CD4-positive, CD25-positive, alpha-beta regulatory T cell (primary cell): ENCODE measurements around the gene HNRNPA3. TPM values are rescaled to one million over a fixed set of nuclear protein-coding genes. Genes with fewer than 3 reads are reported as not detected.
"Not testable (repeated sequence)": the region's sequence is repeated elsewhere in the genome, so short reads cannot be mapped to it uniquely, and the experiment has no call there.

Experiments used
- ATAC-seq, 2 donors: fragments of 150-1000 bp; cut with Tn5 transposase; one replicate each; pipeline ENCODE4 v1.10.0; 2021; ENCODE audit warnings: low read depth in 2 of 2, moderate number of reproducible peaks in 2 of 2, moderate library complexity in 1 of 2
- DNase-seq, 3 donors: peaks; one replicate each; pipeline versions ENCODE4 v3.0.0 to v3.0.0-alpha.2; 2012 to 2022; ENCODE audit warnings: mixed read lengths in 1 of 3
- H3K27ac ChIP-seq: one replicate; pipeline ENCODE4 v1.7.0; 2013; ENCODE audit warnings: mild to moderate bottlenecking, low read length; ENCODE audit not compliant: insufficient read depth, poor library complexity, severe bottlenecking
- H3K27me3 ChIP-seq: one replicate; pipeline ENCODE4 v1.7.0; 2013; ENCODE audit warnings: low read length; ENCODE audit not compliant: control insufficient read depth, insufficient read depth
- H3K36me3 ChIP-seq: one replicate; pipeline ENCODE4 v1.7.0; 2013; ENCODE audit warnings: mild to moderate bottlenecking, low read length, moderate library complexity; ENCODE audit not compliant: control insufficient read depth, insufficient read depth
- H3K4me1 ChIP-seq: 2 replicates; pipeline ENCODE4 v1.7.0; 2013; ENCODE audit warnings: mild to moderate bottlenecking, low read length; ENCODE audit not compliant: insufficient read depth, control insufficient read depth, poor library complexity, severe bottlenecking
- H3K4me3 ChIP-seq: one replicate; pipeline ENCODE4 v1.7.0; 2013; ENCODE audit warnings: low read depth, mild to moderate bottlenecking, low read length, moderate library complexity
- H3K9me3 ChIP-seq, 2 experiments: 1 replicate in 1 of 2; 2 replicates in 1 of 2; pipeline ENCODE4 v1.7.0; 2013; ENCODE audit warnings: low read length in 2 of 2, mild to moderate bottlenecking in 1 of 2, moderate library complexity in 1 of 2; ENCODE audit not compliant: control insufficient read depth in 2 of 2
- H3K27ac Mint-ChIP-seq, 3 donors: one replicate each; pipeline ENCODE4 v1.8.0; 2020 to 2022; ENCODE audit warnings: mild to moderate bottlenecking in 3 of 3, mixed read lengths in 3 of 3, moderate library complexity in 2 of 3
- H3K27me3 Mint-ChIP-seq: one replicate; pipeline ENCODE4 v1.8.0; 2022; ENCODE audit warnings: mild to moderate bottlenecking, mixed read lengths
- H3K36me3 Mint-ChIP-seq: one replicate; pipeline ENCODE4 v1.8.0; 2020; ENCODE audit warnings: mixed read lengths
- H3K4me1 Mint-ChIP-seq, 4 donors: one replicate each; pipeline ENCODE4 v1.8.0; 2020 to 2022; ENCODE audit warnings: mixed read lengths in 4 of 4, mild to moderate bottlenecking in 1 of 4
- H3K4me3 Mint-ChIP-seq, 4 donors: one replicate each; pipeline ENCODE4 v1.8.0; 2020 to 2022; ENCODE audit warnings: mild to moderate bottlenecking in 4 of 4, mixed read lengths in 4 of 4, moderate library complexity in 3 of 4
- H3K9me3 Mint-ChIP-seq, 7 donors: one replicate each; pipeline ENCODE4 v1.8.0; 2020 to 2022; ENCODE audit warnings: mixed read lengths in 7 of 7, mild to moderate bottlenecking in 3 of 7, moderate library complexity in 2 of 7
- polyA plus RNA-seq, 4 donors: library from polyadenylated mRNA; unstranded; fragments of 300-500 nt; fragmentation: Illumina TruSeq; gene quantifications; one replicate each; pipeline ENCODE4 v1.2.3, GENCODE V29; 2021
- total RNA-seq: library from RNA; stranded (reverse); gene quantifications from one replicate; pipeline ENCODE4 v1.2.3, GENCODE V29; 2022

The HNRNPA3 gene
- total and polyA plus RNA-seq, 5 donors from 2014 or later: 38.8 to 231 (median 58.1) TPM

- ATAC-seq (peak; percentile 68 to 72), DNase-seq (peak; percentile 91 to 94 (median 93))
- no peaks in the 10 kb centered on the region for H3K36me3 ChIP-seq
- peak within 1 kb of the TSS; percentile 99 for H3K4me3 ChIP-seq
- H3K27ac Mint-ChIP-seq: peak within 1 kb of the TSS; percentile 99 to 100 (median 99)
- H3K4me1 ChIP-seq: peaks cover 43% of the 10 kb centered on the region
- peak within 1 kb of the TSS; percentile 92 to 99 (median 96) for H3K4me3 Mint-ChIP-seq
- H3K9me3 ChIP-seq: no peaks in the 10 kb centered on the region
- H3K4me1 Mint-ChIP-seq: peaks cover 32 to 58% (median 44%) of the 10 kb centered on the region in 4 donors
- H3K9me3 Mint-ChIP-seq: no peaks in the 10 kb centered on the region
- peak within 1 kb of the TSS; percentile 99 for H3K27ac ChIP-seq
- H3K27me3 Mint-ChIP-seq: no peaks in the 10 kb centered on the region
- H3K36me3 Mint-ChIP-seq: peaks cover 6% of the 10 kb centered on the region
- no peaks in the 10 kb centered on the region for H3K27me3 ChIP-seq
Observed at GRCh38 chr2:177264693-177265587, 52.3 kb downstream of the HNRNPA3 start, which contains the start of gene NFE2L2. NFE2L2 (minus strand) TSS chr2:177264727; CDS start chr2:177264576, 151 bp downstream.

GRCh38 chr2:177265824-177266817 is 53.5 kb downstream of the HNRNPA3 start:
- Histone ChIP-seq H3K9me3 (no peaks in the 10 kb centered on the region), H3K4me1 (peaks cover 32% of the 10 kb centered on the region), H3K4me3 (peak overlapping the region; percentile 91), H3K36me3 (no peaks in the 10 kb centered on the region), H3K27me3 (no peaks in the 10 kb centered on the region), H3K27ac (peak overlapping the region; percentile 99)
- H3K27me3 Mint-ChIP-seq: no peaks in the 10 kb centered on the region
- no peaks in the 10 kb centered on the region for H3K36me3 Mint-ChIP-seq
- no peaks in the 10 kb centered on the region for H3K9me3 Mint-ChIP-seq
- DNase-seq (peak in 1 of 3 donors; percentile 86), ATAC-seq (peak; percentile 12 to 14)
- H3K4me1 Mint-ChIP-seq: peaks cover 25 to 46% (median 34%) of the 10 kb centered on the region in 4 donors
- peak overlapping the region; percentile 92 to 99 (median 96) for H3K4me3 Mint-ChIP-seq
- H3K27ac Mint-ChIP-seq: peak overlapping the region; percentile 99 to 100 (median 99)

GRCh38 chr2:177266955-177267354 is 54.4 kb downstream of the HNRNPA3 start:
- H3K36me3 Mint-ChIP-seq, H3K9me3 ChIP-seq, H3K9me3 Mint-ChIP-seq, H3K4me3 ChIP-seq, H3K27me3 Mint-ChIP-seq, H3K27me3 ChIP-seq, H3K27ac ChIP-seq, DNase-seq, H3K36me3 ChIP-seq, ATAC-seq: not testable (repeated sequence)
- peak overlapping the region in 2 of 3 donors; percentile 13 to 99 for H3K27ac Mint-ChIP-seq
- peaks cover 18 to 38% (median 28%) of the 10 kb centered on the region in 4 donors for H3K4me1 Mint-ChIP-seq
- H3K4me1 ChIP-seq: peaks cover 24% of the 10 kb centered on the region
- peak overlapping the region in 2 of 4 donors; percentile 7 to 97 for H3K4me3 Mint-ChIP-seq

- no peaks in the 10 kb centered on the region for H3K36me3 ChIP-seq
- no peak overlapping the region for H3K4me3 ChIP-seq
- ATAC-seq: no peak
- no peak overlapping the region for H3K27ac ChIP-seq
- Mint-ChIP-seq H3K4me3 (peak overlapping the region in 1 of 4 donors; percentile 97), H3K27ac (no peak overlapping the region), H3K9me3 (no peaks in the 10 kb centered on the region), H3K36me3 (no peaks in the 10 kb centered on the region), H3K4me1 (peaks cover 14 to 31% (median 22%) of the 10 kb centered on the region in 4 donors), H3K27me3 (no peaks in the 10 kb centered on the region)
- peaks cover 19% of the 10 kb centered on the region for H3K4me1 ChIP-seq
- DNase-seq: no peak
- no peaks in the 10 kb centered on the region for H3K9me3 ChIP-seq
- H3K27me3 ChIP-seq: no peaks in the 10 kb centered on the region
Observed at GRCh38 chr2:177268187-177268871, 55.7 kb downstream of the HNRNPA3 start.

GRCh38 chr2:177268901-177269300 is 56.3 kb downstream of the HNRNPA3 start:
- DNase-seq (no peak), ATAC-seq (no peak)
- H3K36me3 Mint-ChIP-seq: no peaks in the 10 kb centered on the region
- no peaks in the 10 kb centered on the region for H3K27me3 Mint-ChIP-seq
- H3K27me3 ChIP-seq: no peaks in the 10 kb centered on the region
- H3K27ac ChIP-seq: no peak overlapping the region
- no peak overlapping the region for H3K4me3 Mint-ChIP-seq
- H3K9me3 ChIP-seq: no peaks in the 10 kb centered on the region
- H3K4me1 Mint-ChIP-seq: peaks cover 15 to 31% (median 22%) of the 10 kb centered on the region in 4 donors
- H3K4me3 ChIP-seq: no peak overlapping the region
- H3K36me3 ChIP-seq: no peaks in the 10 kb centered on the region
- no peaks in the 10 kb centered on the region for H3K9me3 Mint-ChIP-seq
- no peak overlapping the region for H3K27ac Mint-ChIP-seq
- H3K4me1 ChIP-seq: peaks cover 19% of the 10 kb centered on the region

- ATAC-seq (no peak), DNase-seq (no peak)
- no peak overlapping the region for H3K27ac Mint-ChIP-seq
Observed at GRCh38 chr2:177270531-177270930, 57.9 kb downstream of the HNRNPA3 start.

More at GRCh38 chr2:177270531-177270930, 57.9 kb downstream of the HNRNPA3 start:
- Histone ChIP-seq H3K27me3 (no peaks in the 10 kb centered on the region), H3K4me1 (peaks cover 11% of the 10 kb centered on the region), H3K27ac (no peak overlapping the region), H3K36me3 (no peaks in the 10 kb centered on the region), H3K9me3 (no peaks in the 10 kb centered on the region), H3K4me3 (no peak overlapping the region)
- Mint-ChIP-seq H3K9me3 (no peaks in the 10 kb centered on the region), H3K27me3 (no peaks in the 10 kb centered on the region), H3K36me3 (no peaks in the 10 kb centered on the region), H3K4me1 (peaks cover 11 to 31% (median 19%) of the 10 kb centered on the region in 4 donors), H3K4me3 (no peak overlapping the region)
